Putamen (tissue), 1 donor: Measurements from ENCODE around the gene INPP4B.

Experiments used
- DNase-seq: peaks from one replicate; pipeline ENCODE4 v3.0.0-alpha.2; 2016; ENCODE audit warnings: low spot score

INPP4B gene

GRCh38 chr4:141999446-142000143 is 846.5 kb downstream of the INPP4B start:
- no peak for DNase-seq

- DNase-seq = no peak
Measured at GRCh38 chr4:141995056-141995455, 851.0 kb downstream of the INPP4B start.

DNA sequence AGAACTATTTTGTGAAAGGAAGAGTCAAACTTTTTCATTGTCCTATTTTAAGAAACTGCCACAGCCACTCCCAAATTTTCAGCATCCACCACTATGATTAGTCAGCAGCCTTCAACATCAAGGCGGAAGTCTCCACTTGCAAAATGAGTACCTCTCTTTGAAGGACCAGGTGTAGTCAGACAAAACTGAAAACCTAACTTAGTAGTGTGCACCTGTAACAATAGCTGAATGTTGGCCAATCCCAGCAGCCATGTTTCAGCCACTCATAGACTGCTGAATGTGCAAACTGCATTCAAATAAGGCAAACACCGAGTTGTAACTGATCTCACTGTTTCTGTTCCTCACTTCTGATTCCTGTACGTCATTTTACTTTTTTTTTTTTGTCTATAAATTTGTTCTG is 868.7 kb downstream of the INPP4B start:
- no peak for DNase-seq
